NCI-H2227 (cell line): Measurements from ENCODE around the gene TRAPPC5.
"Not testable (repeated sequence)": the region's sequence is repeated elsewhere in the genome, so short reads cannot be mapped to it uniquely, and the experiment has no call there.

Experiments
- DNase-seq: peaks from one replicate; lab custom pipeline; 2025; ENCODE audit not compliant: unreplicated experiment; lab: John Stamatoyannopoulos, UW

The TRAPPC5 gene

DNA sequence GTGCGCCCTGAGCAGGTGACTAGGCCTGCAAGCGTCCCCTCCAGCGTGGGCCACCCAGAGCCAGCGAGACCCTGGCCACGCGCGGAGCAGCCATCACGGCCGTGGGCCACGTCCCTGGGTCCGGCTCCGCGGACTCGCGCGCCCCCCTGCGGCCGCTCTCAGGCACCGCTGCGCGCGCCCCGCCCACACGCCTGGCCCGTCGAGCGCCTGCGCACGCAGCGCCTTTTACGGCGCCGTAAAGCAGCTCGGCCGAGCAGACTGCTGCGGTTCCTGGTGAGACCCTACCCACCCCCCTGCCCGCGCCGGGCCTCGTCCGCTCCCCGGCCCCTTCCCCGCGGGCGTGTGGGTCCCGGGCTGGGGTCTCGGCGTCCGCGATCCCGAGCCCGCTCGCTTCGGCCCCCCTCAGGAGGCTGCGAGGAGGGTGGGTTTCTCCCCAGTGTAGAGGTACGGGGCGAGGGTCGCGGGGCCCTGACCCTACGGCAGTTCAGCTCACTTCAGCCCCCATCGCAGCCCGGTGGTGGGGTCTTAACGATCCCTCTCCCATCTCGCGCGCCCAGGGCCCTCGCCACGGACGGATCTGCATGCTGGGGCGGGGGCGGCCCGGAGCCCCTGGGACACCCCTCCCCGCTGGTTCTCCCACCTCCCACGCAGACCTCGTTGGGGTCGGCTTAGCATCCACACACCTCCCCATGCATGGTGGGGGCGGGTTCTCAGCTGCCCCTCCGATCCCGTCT, at the start of gene TRAPPC5:
TSS of gene TRAPPC5 (plus strand) at position 228 of the 734 bp plus-strand sequence. CDS start 1,421 bp downstream, outside the sequence.
- DNase-seq: peak; percentile 90

- DNase-seq: no peak
Observed at GRCh38 chr19:7631577-7631976, 49.1 kb upstream of the TRAPPC5 start.

GRCh38 chr19:7632340-7633203, 48.1 kb upstream of the TRAPPC5 start:
- no peak for DNase-seq

GRCh38 chr19:7633698-7634097, 46.9 kb upstream of the TRAPPC5 start, which contains the start of gene PCP2:
TSS of gene PCP2 (minus strand) at chr19:7633719. CDS start at chr19:7633457, 262 bp downstream.
- DNase-seq: no peak

DNA sequence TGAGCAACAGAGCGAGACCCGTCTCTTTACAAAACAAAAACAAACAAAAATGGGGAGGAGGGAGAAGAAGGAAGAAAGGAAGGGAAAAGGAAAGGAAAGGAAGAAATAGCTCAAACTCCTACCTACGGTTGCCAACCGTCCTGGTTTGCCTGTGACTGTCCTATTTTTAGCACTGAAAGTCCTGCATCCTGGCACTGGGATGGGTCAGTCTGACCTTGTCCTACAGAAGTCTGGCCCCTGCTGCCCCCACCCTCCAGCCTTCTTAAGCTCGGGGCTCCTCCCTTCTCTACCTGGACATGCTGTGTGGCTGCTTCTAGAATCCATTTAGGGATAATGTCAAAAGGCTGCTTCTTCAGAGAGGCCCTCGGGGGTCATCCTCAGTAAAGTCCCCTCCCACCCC, 45.0 kb upstream of the TRAPPC5 start:
- DNase-seq: no peak

- DNase-seq: no peak
Observed at GRCh38 chr19:7636317-7636690, 44.3 kb upstream of the TRAPPC5 start.

GRCh38 chr19:7636691-7637373, 43.8 kb upstream of the TRAPPC5 start, which contains the start of gene STXBP2:
TSS of gene STXBP2 (plus strand) at chr19:7637110. CDS start at chr19:7637150, 40 bp downstream.
- DNase-seq: peak; percentile 87

DNA sequence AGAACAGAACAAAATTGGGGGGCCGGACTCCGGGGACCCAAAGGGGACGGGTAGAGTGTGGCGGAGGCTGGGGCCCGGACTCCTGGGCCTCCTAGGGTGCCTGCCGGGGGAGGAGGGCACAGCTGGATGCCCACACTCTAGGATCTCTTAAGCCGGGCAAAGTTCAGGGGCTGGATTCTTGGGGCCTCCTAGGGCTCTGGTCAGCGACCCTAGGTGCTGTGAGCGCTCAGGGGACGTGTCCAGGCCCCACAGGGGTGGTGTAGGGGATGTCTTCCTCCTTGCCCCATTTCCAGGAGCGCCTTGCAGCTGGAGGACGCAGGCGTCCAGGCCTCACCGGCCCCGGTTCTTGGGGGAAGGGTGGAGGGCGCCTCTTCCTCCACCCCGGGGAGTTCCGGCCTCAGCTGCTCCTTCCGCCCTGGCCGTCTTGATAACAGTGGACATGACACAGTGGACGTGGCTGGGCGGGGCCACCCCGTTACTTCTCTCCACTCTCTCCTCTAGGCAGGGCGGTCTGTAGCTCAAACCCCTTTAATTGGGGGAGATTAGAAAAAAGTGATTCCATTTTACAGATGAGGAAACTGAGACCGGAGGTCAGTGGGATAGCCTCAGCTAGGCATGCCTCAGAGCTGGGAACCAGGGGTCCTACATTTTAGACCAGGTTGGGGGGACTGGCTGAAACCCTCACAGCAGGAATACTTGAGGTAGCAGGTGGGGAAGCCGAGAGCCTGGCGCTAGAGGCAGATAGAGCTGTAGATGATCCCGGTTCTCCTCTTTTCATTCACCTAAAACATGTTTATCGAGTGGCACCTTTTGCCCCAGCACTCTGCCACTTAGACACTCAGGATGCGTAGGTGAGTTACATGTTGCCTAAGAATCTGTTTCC, 43.0 kb upstream of the TRAPPC5 start:
- DNase-seq: peak; percentile 18

DNA sequence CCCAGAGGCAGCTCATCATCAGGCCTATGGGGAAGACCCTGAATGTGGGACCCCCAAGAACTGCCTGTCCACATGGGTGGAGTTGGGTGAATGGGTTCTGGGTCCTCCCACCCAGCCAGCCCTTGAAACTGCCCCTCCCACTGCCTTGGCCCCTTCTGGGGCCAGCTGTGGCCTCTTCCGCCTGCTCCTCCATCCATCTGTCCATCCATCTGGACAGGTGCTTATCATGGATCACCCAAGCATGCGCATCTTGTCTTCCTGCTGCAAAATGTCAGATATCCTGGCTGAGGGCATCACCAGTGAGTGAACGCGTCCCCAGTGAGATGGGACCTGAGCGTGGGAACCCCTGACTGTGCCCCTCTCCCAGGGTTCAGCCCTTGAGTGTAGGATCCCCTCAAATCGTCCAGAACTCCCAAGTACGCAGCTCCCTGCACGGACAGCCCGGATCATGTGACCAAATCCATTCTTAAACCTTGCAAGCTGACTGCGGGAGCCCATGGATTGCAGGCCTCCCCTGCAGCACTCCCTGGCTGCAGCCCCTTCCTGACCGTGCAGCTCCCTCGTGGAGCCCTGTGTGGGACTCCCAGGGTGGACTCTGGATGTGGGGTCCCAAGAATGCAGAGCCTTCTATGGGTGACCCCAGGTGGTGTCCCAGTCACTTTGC, 41.7 kb upstream of the TRAPPC5 start:
- no peak for DNase-seq

DNA sequence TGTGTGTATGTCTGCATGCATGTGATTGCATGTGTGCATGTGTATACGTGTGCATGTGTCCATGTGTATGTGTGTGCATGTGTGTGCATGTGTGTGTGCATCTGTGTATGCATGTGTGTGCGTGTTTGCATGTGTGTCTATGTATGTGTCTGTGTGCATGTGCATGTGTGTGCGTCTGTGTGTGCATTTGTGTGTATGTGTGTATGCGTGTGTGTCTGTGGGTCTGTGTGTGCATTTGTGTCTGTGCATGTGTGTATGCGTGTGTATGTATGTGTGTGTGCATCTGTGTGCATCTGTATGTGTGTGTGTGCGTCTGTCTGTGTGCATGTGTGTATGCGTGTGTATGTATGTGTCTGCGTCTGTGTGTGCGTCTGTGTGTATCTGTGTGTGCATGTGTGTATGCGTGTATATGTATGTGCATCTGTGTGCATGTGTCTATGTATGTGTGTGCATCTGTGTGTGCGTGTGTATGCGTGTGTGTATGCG, 40.7 kb upstream of the TRAPPC5 start:
- DNase-seq: no peak

GRCh38 chr19:7640803-7641202, 39.8 kb upstream of the TRAPPC5 start:
- no peak for DNase-seq

DNA sequence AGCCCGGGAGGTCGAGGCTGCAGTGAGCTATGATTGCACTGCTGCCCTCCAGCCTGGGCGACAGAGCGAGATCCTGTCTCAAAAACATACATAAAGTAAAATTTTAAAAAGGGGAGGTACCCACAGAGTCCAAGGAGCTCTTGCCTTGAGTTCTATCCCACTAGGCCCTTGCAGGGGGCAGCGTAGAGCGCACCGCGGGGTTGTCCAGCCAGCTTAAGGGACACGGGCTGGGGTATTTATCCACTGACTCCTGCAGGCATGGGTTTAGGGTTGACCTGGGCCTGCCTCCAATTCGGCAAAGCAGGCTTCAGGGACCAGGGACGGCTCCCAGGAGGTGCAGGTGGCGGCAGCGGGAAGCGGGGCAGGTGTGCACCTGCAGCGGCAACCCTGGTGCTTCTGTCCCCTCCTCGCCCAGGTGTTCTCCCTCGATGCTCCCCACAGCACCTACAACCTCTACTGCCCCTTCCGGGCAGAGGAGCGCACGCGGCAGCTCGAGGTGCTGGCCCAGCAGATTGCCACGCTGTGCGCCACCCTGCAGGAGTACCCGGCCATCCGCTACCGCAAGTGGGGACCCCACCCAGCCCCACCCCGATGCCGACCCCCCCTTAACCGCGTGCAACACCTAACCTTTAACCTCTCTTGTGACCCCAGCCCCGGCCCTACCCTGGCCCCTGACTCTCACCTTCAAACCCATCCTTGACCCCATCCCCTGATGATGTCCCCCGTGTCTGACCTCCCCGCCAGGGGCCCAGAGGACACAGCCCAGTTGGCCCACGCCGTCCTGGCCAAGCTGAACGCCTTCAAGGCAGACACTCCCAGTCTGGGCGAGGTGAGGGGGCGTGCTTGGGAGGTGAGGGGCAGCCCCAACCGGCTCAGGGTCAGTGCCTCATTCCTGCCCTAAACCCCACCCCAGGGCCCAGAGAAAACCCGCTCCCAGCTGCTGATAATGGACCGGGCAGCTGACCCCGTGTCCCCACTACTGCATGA, 39.0 kb upstream of the TRAPPC5 start:
- DNase-seq: no peak

- no peak for DNase-seq
Observed at GRCh38 chr19:7642295-7643030, 38.2 kb upstream of the TRAPPC5 start.

- DNase-seq: no peak
Observed at GRCh38 chr19:7643031-7643415, 37.6 kb upstream of the TRAPPC5 start.

DNA sequence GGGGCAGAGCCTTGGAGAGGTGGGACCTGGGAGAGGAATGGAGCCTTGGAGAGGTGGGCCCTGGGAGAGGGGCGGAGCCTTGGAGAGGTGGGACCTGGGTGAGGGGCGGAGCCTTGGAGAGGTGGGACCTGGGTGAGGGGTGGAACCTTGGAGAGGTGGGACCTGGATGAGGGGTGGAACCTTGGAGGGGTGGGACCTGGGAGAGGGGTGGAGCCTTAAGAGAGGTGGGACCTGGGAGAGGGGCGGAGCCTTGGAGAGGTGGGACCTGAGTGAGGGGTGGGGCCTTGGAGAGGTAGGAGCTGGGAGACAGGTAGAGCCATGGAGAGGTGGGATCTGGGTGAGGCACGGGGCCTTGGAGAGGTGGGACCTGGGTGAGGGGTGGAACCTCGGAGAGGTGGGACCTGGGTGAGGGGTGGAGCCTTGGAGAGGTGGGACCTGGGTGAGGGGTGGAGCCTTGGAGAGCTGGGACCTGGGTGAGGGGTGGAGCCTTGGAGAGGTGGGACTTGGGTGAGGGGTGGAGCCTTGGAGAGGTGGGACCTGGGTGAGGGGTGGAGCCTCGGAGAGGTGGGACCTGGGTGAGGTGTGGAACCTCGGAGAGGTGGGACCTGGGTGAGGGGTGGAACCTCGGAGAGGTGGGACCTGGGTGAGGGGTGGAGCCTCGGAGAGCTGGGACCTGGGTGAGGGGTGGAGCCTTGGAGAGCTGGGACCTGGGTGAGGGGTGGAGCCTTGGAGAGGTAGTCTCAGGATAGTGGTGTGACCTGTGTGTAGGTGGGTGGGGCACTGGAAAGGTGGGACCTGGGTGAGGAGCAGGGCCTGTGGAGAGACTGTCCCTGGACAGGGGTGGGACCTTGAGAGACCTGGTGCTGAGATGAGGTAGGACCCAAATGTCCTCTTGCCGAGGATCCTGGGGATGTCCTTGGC, 36.7 kb upstream of the TRAPPC5 start:
- DNase-seq: not testable (repeated sequence)

- DNase-seq: no peak
Observed at GRCh38 chr19:7644550-7644877, 36.1 kb upstream of the TRAPPC5 start.

DNA sequence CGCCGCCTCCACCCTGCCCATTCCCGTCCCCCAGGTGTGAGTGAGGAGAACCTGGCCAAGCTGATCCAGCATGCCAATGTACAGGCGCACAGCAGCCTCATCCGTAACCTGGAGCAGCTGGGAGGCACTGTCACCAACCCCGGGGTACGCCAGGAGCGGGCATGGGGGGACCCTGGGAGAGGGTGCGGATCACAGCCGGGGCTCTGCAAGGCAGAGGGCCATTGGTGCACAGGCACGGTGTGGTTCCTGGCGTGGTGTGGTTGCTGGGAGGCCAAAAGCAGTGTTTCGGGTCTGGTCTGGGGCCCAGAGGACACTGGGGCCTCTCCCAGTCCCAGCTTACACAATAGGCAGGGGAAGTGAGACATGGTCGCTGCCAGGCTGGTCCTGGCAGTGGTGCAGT, 35.5 kb upstream of the TRAPPC5 start:
- no peak for DNase-seq
